Mesodermal cell (in vitro differentiated cells): ENCODE results near the gene PRELP.

Source experiments
- H3K27ac ChIP-seq: 2 replicates; pipeline ENCODE4 v1.7.0; 2013; ENCODE audit warnings: mild to moderate bottlenecking, low read depth, low read length, moderate library complexity; ENCODE audit not compliant: severe bottlenecking
- H3K36me3 ChIP-seq: 2 replicates; pipeline ENCODE4 v1.7.1; 2013; ENCODE audit warnings: mild to moderate bottlenecking, low read length, moderate library complexity; ENCODE audit not compliant: control insufficient read depth, insufficient read depth
- H3K4me1 ChIP-seq: one replicate; pipeline ENCODE4 v1.7.1; 2013; ENCODE audit warnings: mild to moderate bottlenecking, low read length; ENCODE audit not compliant: insufficient read depth, control insufficient read depth, poor library complexity, severe bottlenecking
- H3K4me3 ChIP-seq: 2 replicates; pipeline ENCODE4 v1.7.0; 2013; ENCODE audit warnings: low read length, control low read depth, mild to moderate bottlenecking; ENCODE audit not compliant: insufficient read depth, poor library complexity, severe bottlenecking; ENCODE audit errors: extremely low read depth
- H3K9me3 ChIP-seq: 2 replicates; pipeline ENCODE4 v1.7.1; 2013; ENCODE audit warnings: mild to moderate bottlenecking, low read length, moderate library complexity; ENCODE audit not compliant: control insufficient read depth
- WGBS, 2 experiments: methylation state at CpG; one replicate each; pipeline ENCODE4 v1.1.5; 2013; ENCODE audit warnings: missing lambda C conversion rate in 2 of 2; ENCODE audit not compliant: insufficient coverage in 2 of 2; 5-methylcytosine and 5-hydroxymethylcytosine counted together

The PRELP gene

GRCh38 chr1:203505526-203506204, 30.1 kb downstream of the PRELP start:
- 93 to 97% methylated on average over 3 to 5 of the region's 8 CpGs for WGBS, 2 experiments
- H3K27ac ChIP-seq: no peak overlapping the region
- peaks cover 26% of the 10 kb centered on the region for H3K4me1 ChIP-seq
- H3K36me3 ChIP-seq: no peaks in the 10 kb centered on the region
- no peak overlapping the region for H3K4me3 ChIP-seq
- no peaks in the 10 kb centered on the region for H3K9me3 ChIP-seq

- H3K4me3 ChIP-seq: no peak overlapping the region
- 80 to 86% methylated on average over 3 to 4 of the region's 6 CpGs for WGBS, 2 experiments
- peaks cover 35% of the 10 kb centered on the region for H3K4me1 ChIP-seq
- H3K9me3 ChIP-seq: no peaks in the 10 kb centered on the region
- no peaks in the 10 kb centered on the region for H3K36me3 ChIP-seq
- peak overlapping the region; percentile 43 for H3K27ac ChIP-seq
These were observed 31.4 kb downstream of the PRELP start for GRCh38 chr1:203506858-203507626.

DNA sequence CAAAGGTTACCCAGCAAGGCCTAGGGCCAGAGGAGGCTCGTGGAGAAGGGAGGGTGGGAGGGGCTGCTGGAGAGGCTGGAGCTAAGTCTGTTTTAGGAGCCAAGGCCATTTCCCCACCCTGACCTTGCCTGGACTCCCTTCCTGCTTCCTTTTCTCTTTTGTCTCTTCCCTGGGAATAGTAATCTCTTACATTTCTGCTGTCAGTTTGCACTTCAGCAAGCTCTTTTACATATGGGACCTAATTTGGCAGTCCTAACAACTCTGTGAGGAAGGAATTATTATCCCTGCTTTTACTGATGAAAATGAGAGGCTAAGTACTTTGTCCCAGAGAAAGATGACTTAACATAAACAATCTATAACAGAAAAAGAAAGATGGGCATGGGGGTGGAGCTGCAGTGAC, 32.2 kb downstream of the PRELP start:
- Histone ChIP-seq H3K9me3 (no peaks in the 10 kb centered on the region), H3K36me3 (no peaks in the 10 kb centered on the region), H3K4me1 (peaks cover 41% of the 10 kb centered on the region), H3K27ac (no peak overlapping the region), H3K4me3 (no peak overlapping the region)
- WGBS, 2 experiments: no CpG with 5 or more reads among the region's 1 CpG

DNA sequence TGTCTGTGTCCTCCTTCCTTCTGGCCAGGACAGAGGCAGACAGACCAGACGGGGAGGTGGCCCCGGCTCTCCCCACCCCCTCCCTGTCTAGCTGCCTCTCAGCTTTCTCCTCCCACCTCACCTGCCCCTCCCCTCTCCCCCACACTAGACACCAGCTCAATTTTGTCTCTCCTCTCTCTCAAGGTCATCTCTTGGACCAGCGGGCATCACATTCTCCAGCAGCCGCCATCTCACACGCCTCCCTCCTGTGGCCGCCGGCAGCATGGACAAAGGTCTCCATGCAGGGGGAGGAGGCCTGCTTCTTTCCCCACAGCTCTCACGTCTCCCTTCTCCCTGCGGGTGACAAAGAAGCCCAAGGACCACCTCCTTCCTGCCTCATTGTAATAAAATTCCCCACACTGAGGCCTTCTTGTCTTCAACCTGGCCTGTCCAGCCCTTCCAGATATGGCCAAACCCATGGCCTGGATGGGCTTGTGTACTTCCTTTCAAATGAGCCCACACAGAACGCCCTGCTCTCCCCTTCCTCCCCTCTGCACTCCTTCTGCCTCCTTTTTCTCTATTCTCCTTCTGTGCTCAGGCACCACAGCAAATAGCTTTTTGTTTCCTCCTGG, 33.0 kb downstream of the PRELP start:
- no peaks in the 10 kb centered on the region for H3K36me3 ChIP-seq
- peak overlapping the region; percentile 29 for H3K27ac ChIP-seq
- 50 to 58% methylated on average over 6 to 10 of the region's 10 CpGs for WGBS, 2 experiments
- no peak overlapping the region for H3K4me3 ChIP-seq
- no peaks in the 10 kb centered on the region for H3K9me3 ChIP-seq
- H3K4me1 ChIP-seq: peaks cover 49% of the 10 kb centered on the region

DNA sequence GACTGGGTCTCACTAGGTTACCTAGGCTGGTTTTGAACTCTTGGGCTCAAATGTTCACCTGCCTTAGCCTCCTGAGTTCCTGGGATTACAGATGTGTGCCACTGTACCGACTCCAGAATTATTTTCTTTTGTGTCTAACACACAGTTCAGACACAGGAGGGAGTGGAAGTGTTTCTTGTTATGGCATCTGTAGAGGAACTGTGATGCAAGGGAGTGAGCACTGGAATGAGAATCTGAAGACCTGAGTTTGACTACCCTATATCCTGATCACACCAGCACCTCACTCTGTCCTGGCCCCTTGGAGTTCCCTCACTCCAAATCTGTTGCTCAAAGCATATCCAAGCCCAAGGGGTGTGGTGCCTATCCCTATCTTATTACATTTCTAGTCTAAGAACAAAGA, 33.5 kb downstream of the PRELP start:
- Histone ChIP-seq H3K27ac (peak overlapping the region; percentile 29), H3K36me3 (no peaks in the 10 kb centered on the region), H3K9me3 (no peaks in the 10 kb centered on the region), H3K4me1 (peaks cover 55% of the 10 kb centered on the region), H3K4me3 (no peak overlapping the region)
- WGBS, 2 experiments: 100% methylated on average over 1 of the region's 1 CpG

- peak overlapping the region; percentile 92 for H3K27ac ChIP-seq
- no peaks in the 10 kb centered on the region for H3K9me3 ChIP-seq
- H3K4me3 ChIP-seq: no peak overlapping the region
- H3K36me3 ChIP-seq: no peaks in the 10 kb centered on the region
- peaks cover 60% of the 10 kb centered on the region for H3K4me1 ChIP-seq
- 84 to 85% methylated on average over 4 to 6 of the region's 6 CpGs for WGBS, 2 experiments
These were observed 35.9 kb downstream of the PRELP start for GRCh38 chr1:203511513-203511912.

DNA sequence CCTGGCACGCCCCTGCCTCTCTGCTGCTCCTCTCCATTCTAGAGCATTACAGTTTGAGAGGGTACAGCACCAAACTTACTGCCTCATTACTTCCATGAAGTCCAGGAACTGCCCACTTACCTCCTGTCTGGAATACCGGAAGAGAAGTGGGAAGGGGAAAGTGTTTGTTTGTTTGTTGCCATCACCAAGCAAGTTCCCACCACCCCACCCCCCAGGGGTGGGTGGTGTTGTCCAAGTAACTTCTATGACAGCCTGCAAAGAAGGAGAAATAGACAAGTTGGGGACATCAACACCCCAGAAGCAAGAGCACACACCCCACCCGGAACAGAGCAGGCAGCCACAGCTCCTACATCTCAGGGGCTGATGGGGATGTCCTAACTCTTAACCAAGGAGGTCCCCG, 36.3 kb downstream of the PRELP start:
- Histone ChIP-seq H3K27ac (peak overlapping the region; percentile 92), H3K9me3 (no peaks in the 10 kb centered on the region), H3K36me3 (no peaks in the 10 kb centered on the region), H3K4me1 (peaks cover 58% of the 10 kb centered on the region), H3K4me3 (no peak overlapping the region)
- 71 to 80% methylated on average over 1 to 2 of the region's 4 CpGs for WGBS, 2 experiments

GRCh38 chr1:203512517-203512847, 36.9 kb downstream of the PRELP start:
- H3K9me3 ChIP-seq: no peaks in the 10 kb centered on the region
- no peak overlapping the region for H3K4me3 ChIP-seq
- peak overlapping the region; percentile 92 for H3K27ac ChIP-seq
- H3K4me1 ChIP-seq: peaks cover 58% of the 10 kb centered on the region
- no peaks in the 10 kb centered on the region for H3K36me3 ChIP-seq
- WGBS, 2 experiments: 23 to 36% methylated on average over 1 of the region's 1 CpG

DNA sequence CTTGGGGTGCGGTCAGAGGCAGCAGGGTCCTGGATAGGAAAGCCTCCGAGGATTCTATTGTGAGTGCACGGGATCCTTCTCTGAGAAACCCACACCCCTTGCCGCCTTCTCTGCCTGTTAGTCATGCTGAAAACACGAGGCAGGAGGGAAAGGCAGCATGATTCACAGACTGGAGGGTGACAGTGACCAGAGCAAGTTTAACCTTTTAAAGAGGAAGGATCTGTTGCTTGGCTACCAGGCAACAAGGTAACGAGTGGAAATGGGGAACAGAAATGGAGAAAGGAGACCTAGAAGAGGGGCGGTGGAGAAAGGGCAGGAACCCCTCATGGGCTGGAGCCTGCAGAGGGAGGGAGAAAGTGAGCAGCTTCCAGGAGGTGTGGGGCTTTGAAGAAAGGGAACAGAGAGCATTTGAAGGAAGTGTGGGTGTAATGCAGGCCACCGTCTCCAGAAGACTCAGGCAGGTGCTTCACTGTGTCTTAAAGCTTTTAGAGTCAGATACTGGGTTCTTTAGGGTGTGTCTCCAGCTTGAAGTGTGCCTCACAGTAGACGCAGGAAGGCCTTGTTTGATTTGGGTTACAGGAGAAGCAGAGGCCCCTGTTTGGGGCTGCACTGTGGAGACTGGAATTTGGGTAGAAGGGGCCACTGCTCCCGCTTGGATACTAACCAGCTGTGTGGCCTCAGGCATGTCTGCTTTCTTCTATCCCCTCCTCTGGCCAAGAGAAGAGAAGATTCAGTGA, 37.4 kb downstream of the PRELP start:
- Histone ChIP-seq H3K36me3 (no peaks in the 10 kb centered on the region), H3K4me3 (no peak overlapping the region), H3K9me3 (no peaks in the 10 kb centered on the region), H3K27ac (peak overlapping the region; percentile 92), H3K4me1 (peaks cover 58% of the 10 kb centered on the region)
- 32 to 36% methylated on average over 4 to 9 of the region's 10 CpGs for WGBS, 2 experiments

DNA sequence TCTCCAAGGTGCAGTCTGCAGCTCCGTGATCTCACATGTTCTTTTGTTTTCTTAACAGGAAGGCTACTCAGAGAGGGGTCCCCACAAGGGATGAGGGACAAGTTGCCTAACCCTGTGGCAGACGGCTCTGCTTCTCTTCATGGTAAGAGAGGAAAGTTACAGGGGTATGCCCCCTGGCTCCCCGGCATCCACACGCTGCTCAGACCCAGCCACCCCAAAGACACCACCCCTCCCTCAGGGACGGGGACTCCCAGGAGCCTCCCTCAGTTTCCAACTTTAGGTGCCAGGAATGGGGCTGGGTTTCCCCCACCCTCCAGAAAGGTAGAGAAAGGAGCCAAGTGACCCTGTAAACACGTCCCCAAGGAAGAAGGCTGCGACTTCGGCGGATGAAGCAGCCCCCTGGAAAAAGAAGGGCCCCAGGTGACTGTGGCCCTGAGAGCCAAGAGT, 38.0 kb downstream of the PRELP start:
- H3K27ac ChIP-seq: peak overlapping the region; percentile 92
- 37% methylated on average over 6 to 7 of the region's 9 CpGs for WGBS, 2 experiments
- no peaks in the 10 kb centered on the region for H3K36me3 ChIP-seq
- no peaks in the 10 kb centered on the region for H3K9me3 ChIP-seq
- no peak overlapping the region for H3K4me3 ChIP-seq
- H3K4me1 ChIP-seq: peaks cover 52% of the 10 kb centered on the region
